GM12878 (cell line): ENCODE measurements around the gene ARID3B. TPM values are rescaled to one million over a fixed set of nuclear protein-coding genes. Genes with fewer than 3 reads are reported as not detected.
A peak's percentile ranks its signal among the peaks of the same experiment; 100 is the strongest.

Experiments used
- FOS ChIP-seq: IDR thresholded peaks from 3 replicates; pipeline ENCODE4 v1.6.1; 2011; ENCODE audit warnings: borderline replicate concordance; ENCODE audit not compliant: insufficient read length; ENCODE audit errors: extremely low read depth
- GABPA ChIP-seq: IDR thresholded peaks from 2 replicates; pipeline ENCODE4 v1.6.1; 2014; ENCODE audit warnings: antibody characterized with exemption, low read depth, mild to moderate bottlenecking, inconsistent platforms
- IKZF1 ChIP-seq: fragments of 450-650 bp; conservative IDR thresholded peaks from 2 replicates; pipeline ENCODE4 v1.6.1; 2017; ENCODE audit warnings: antibody characterized with exemption, mild to moderate bottlenecking
- KDM1A ChIP-seq: fragments of 200-600 bp; sonication (generic); IDR thresholded peaks from 2 replicates; pipeline ENCODE4 v1.6.1; 2016; ENCODE audit warnings: borderline replicate concordance
- KLF5 ChIP-seq: fragments of 450-650 bp; IDR thresholded peaks from 2 replicates; pipeline ENCODE4 v1.6.1; 2014; ENCODE audit warnings: mild to moderate bottlenecking; ENCODE audit not compliant: partially characterized antibody
- MTA3 ChIP-seq: IDR thresholded peaks from 2 replicates; pipeline ENCODE4 v1.6.1; 2012; ENCODE audit warnings: low read length, inconsistent platforms, borderline replicate concordance
- NFYA ChIP-seq: IDR thresholded peaks from 2 replicates; pipeline ENCODE4 v1.6.1; 2011; ENCODE audit warnings: low read depth, mild to moderate bottlenecking, low read length, improper control_type of control experiment, borderline replicate concordance
- RAD21 ChIP-seq: IDR thresholded peaks from 2 replicates; pipeline ENCODE4 v1.6.1; 2011; ENCODE audit warnings: mild to moderate bottlenecking, low read depth, low read length, moderate library complexity; ENCODE audit not compliant: insufficient read depth
- RFX5 ChIP-seq: IDR thresholded peaks from 2 replicates; pipeline ENCODE4 v1.6.1; 2011; ENCODE audit warnings: low read depth, low read length, improper control_type of control experiment
- STAT3 ChIP-seq: IDR thresholded peaks from 2 replicates; pipeline ENCODE4 v1.6.1; 2011; ENCODE audit warnings: low read depth, low read length, improper control_type of control experiment
- ZBED1 ChIP-seq: IDR thresholded peaks from 2 replicates; pipeline ENCODE4 v1.6.1; 2016; ENCODE audit warnings: borderline replicate concordance
- ZNF24 ChIP-seq: fragments of 450-650 bp; IDR thresholded peaks from 2 replicates; pipeline ENCODE4 v1.6.1; 2017; ENCODE audit warnings: antibody characterized with exemption, mild to moderate bottlenecking
- polyA plus RNA-seq, 11 experiments: library from polyadenylated mRNA; depleted of rRNA in 4 of 11; unstranded in 6 of 11; stranded (reverse) in 5 of 11; fragments of >200 nt; fragmentation: Nextera tagmentation in 4 of 11; fragmentation: Illumina TruSeq in 1 of 11; extraction: Ambion mirVana in 4 of 11; extraction: Trizol in 1 of 11; gene quantifications; 1 replicate in 1 of 11; 2 replicates in 10 of 11; pipeline versions ENCODE4 v1.2.1 to v1.2.3, GENCODE V29; 2011 to 2016; ENCODE audit warnings: inconsistent platforms in 2 of 11, missing spikeins in 2 of 11, low read depth in 1 of 11
- total RNA-seq, 4 experiments: library from RNA; depleted of rRNA in 3 of 4; stranded (reverse); fragments of >200 nt in 3 of 4; fragmentation: Illumina TruSeq in 1 of 4; extraction: Trizol in 1 of 4; gene quantifications; 2 replicates each; pipeline versions ENCODE4 v1.2.1 to v1.2.3, GENCODE V29; 2013 to 2021
- TF ChIP-seq, protein P1 (sequence below): IDR thresholded peaks from 2 replicates; pipeline ENCODE4 v1.6.1; 2011; ENCODE audit warnings: low read depth, low read length, improper control_type of control experiment, borderline replicate concordance
- TF ChIP-seq, protein P2 (sequence below): IDR thresholded peaks from 2 replicates; pipeline ENCODE4 v1.6.1; 2012; ENCODE audit warnings: low read length, inconsistent platforms
- TF ChIP-seq, protein P3 (sequence below): IDR thresholded peaks from 2 replicates; pipeline ENCODE4 v1.6.1; 2012; ENCODE audit warnings: mild to moderate bottlenecking, low read depth, low read length
- TF ChIP-seq, protein P4 (sequence below): fragments of 450-650 bp; IDR thresholded peaks from 2 replicates; pipeline ENCODE4 v1.6.1; 2017; ENCODE audit warnings: mild to moderate bottlenecking, low read depth, inconsistent platforms; ENCODE audit not compliant: poor library complexity, severe bottlenecking

Gene ARID3B
- total and polyA plus RNA-seq, 10 of the 15 experiments (the other 5 are each of a cell fraction or from before 2014, with no cell fraction given) = 1.1 to 33.4 (median 24.0) TPM

DNA sequence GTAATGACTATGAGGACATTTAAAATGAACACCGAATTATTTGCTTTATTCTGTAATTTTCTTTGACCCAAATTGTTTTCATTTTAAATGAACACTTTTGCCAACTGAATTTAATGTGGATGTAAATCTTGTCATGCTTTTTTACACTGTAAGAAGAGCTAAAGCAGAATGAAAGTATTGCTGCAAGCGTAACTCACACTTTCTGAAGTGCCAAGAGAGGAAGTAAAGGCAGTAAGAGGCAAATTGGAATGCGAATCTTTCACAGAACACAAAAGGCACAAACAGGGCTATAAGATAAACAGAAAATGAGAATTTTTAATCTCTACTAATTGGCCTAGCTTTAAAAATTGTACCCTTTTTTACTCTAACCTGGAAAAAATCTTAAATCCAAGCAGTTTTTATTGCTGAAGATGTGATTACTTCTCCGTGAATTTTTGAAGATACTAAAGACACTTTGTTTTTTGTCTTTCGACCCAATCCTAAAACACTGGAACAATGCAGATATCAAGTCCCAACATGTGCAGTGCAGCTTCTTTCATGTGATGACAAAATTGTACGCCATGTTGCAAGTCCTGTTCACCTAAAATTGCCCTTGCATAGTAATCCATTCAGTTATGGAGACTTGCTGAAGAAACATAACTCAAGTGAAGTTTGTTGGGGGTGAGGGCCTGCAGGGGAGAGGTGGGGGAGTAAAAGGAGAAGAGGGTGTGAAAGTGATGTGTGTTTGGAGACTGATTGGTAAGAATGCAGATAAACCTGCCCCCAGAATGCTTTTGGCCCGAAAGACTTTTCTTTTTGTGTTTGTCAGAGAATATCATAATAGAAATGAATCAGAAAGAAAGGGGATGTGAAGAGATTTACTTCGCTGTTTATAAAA is 1.4 kb downstream of the ARID3B start (continued):
- TF ChIP-seq, protein P1, sequence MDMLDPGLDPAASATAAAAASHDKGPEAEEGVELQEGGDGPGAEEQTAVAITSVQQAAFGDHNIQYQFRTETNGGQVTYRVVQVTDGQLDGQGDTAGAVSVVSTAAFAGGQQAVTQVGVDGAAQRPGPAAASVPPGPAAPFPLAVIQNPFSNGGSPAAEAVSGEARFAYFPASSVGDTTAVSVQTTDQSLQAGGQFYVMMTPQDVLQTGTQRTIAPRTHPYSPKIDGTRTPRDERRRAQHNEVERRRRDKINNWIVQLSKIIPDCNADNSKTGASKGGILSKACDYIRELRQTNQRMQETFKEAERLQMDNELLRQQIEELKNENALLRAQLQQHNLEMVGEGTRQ = no peak
- TF ChIP-seq, protein P2, sequence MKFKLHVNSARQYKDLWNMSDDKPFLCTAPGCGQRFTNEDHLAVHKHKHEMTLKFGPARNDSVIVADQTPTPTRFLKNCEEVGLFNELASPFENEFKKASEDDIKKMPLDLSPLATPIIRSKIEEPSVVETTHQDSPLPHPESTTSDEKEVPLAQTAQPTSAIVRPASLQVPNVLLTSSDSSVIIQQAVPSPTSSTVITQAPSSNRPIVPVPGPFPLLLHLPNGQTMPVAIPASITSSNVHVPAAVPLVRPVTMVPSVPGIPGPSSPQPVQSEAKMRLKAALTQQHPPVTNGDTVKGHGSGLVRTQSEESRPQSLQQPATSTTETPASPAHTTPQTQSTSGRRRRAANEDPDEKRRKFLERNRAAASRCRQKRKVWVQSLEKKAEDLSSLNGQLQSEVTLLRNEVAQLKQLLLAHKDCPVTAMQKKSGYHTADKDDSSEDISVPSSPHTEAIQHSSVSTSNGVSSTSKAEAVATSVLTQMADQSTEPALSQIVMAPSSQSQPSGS = no peak; the same call in 1 of the 2 replicates
- no peak for TF ChIP-seq ZNF24
- 0 out of 2 replicates have a peak, but pooled peaks have one; percentile 5 for TF ChIP-seq GABPA
- no peak for TF ChIP-seq KLF5
- no peak for TF ChIP-seq RFX5
- no peak for TF ChIP-seq STAT3
- TF ChIP-seq KDM1A = no peak
- TF ChIP-seq, protein P3, sequence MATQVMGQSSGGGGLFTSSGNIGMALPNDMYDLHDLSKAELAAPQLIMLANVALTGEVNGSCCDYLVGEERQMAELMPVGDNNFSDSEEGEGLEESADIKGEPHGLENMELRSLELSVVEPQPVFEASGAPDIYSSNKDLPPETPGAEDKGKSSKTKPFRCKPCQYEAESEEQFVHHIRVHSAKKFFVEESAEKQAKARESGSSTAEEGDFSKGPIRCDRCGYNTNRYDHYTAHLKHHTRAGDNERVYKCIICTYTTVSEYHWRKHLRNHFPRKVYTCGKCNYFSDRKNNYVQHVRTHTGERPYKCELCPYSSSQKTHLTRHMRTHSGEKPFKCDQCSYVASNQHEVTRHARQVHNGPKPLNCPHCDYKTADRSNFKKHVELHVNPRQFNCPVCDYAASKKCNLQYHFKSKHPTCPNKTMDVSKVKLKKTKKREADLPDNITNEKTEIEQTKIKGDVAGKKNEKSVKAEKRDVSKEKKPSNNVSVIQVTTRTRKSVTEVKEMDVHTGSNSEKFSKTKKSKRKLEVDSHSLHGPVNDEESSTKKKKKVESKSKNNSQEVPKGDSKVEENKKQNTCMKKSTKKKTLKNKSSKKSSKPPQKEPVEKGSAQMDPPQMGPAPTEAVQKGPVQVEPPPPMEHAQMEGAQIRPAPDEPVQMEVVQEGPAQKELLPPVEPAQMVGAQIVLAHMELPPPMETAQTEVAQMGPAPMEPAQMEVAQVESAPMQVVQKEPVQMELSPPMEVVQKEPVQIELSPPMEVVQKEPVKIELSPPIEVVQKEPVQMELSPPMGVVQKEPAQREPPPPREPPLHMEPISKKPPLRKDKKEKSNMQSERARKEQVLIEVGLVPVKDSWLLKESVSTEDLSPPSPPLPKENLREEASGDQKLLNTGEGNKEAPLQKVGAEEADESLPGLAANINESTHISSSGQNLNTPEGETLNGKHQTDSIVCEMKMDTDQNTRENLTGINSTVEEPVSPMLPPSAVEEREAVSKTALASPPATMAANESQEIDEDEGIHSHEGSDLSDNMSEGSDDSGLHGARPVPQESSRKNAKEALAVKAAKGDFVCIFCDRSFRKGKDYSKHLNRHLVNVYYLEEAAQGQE = no peak
- TF ChIP-seq RAD21 = no peak
- TF ChIP-seq FOS = no peak
- TF ChIP-seq IKZF1 = no peak; the same call in 1 of the 2 replicates
- no peak for TF ChIP-seq NFYA
- TF ChIP-seq MTA3 = 0 out of 2 replicates have a peak, but pooled peaks have one; percentile 7
- peak; percentile 5; the same call in 1 of the 2 replicates for TF ChIP-seq ZBED1
- TF ChIP-seq, protein P4, sequence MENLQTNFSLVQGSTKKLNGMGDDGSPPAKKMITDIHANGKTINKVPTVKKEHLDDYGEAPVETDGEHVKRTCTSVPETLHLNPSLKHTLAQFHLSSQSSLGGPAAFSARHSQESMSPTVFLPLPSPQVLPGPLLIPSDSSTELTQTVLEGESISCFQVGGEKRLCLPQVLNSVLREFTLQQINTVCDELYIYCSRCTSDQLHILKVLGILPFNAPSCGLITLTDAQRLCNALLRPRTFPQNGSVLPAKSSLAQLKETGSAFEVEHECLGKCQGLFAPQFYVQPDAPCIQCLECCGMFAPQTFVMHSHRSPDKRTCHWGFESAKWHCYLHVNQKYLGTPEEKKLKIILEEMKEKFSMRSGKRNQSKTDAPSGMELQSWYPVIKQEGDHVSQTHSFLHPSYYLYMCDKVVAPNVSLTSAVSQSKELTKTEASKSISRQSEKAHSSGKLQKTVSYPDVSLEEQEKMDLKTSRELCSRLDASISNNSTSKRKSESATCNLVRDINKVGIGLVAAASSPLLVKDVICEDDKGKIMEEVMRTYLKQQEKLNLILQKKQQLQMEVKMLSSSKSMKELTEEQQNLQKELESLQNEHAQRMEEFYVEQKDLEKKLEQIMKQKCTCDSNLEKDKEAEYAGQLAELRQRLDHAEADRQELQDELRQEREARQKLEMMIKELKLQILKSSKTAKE = peak; percentile 0
